ENCODE data around the gene SERP2.

SERP2 gene

DNA sequence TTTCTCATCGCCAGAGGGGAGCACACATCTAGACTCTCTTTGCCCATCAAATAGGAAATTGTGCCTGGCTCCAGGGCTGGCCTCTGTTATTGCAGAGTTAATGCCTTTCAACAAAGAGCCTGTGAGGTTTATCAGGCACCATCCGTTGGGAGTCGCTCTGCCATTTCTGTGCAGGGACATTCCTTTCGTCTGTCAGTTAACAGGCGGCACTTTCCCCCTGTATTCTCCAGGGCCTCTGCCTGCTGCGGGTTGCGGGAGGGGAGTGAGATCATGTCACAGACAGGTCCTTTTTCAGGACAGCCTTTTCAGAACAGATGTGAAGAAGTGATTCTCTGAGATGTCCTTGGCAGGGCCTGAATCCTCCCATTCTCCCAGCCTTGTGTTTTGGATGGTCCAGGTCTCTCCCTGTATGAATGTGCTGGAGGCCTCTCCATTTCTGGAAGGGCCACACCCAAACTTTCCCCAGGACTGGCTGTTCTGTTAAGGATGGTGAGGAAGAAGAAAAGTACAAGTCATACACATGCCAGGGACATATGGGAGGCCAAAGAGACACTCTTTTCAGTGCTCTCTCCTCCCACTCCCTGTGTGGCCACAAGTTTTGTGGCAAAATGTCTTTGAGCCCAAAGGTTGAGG is 14.9 kb downstream of the SERP2 start:
- no peak for DNase-seq (ENCODE audit: low read depth in 2 of 2)

DNA sequence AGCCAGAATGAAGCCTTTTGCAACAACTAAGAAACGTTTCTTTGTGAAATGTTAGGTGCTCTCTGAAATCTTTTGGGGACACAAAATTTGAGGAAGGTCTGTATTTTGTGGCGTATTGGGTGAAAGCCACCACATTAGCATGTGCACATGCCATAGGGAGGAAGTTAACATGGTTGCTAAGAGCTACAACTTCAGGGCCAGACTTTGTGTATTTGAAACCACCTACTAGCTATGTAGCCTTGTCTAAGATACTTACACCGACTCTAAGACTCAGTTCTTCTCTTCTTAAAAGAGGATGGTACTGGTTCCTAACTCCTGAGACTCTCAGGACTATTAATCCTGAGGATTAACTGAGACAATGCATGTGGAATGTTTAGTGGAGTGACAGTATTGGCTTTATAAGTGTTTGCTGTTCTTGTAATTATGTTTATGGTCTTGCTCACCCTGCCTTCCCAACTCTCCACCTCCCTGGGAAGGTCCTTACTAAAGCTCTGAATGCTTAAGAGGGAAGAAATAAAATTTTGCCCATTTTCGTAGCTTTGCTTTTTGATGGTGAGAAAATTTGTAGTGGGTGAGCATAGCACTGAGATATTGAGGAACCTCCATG is 15.5 kb downstream of the SERP2 start:
- no peak for DNase-seq (ENCODE audit: low read depth in 2 of 2)

DNA sequence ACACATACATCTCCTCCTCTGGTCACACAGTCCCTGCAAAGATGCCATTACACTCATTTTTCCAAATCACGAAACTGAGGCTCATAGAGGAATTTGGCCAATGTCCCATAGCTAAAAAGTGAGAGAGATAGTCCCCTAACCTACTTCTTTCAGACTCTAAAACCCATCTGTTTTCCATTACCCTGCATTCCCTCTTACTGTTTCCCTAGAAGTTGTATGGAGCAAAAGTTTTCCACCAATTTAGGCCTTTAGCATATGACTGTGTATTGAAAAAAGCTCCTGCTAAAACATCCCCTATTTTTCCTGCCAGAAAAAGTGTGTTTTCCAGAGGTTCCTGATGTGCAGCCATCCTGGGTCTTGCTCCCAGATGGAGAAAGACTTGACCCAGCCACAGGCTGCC is 16.3 kb downstream of the SERP2 start:
- DNase-seq (ENCODE audit: low read depth in 2 of 2), result no peak

DNA sequence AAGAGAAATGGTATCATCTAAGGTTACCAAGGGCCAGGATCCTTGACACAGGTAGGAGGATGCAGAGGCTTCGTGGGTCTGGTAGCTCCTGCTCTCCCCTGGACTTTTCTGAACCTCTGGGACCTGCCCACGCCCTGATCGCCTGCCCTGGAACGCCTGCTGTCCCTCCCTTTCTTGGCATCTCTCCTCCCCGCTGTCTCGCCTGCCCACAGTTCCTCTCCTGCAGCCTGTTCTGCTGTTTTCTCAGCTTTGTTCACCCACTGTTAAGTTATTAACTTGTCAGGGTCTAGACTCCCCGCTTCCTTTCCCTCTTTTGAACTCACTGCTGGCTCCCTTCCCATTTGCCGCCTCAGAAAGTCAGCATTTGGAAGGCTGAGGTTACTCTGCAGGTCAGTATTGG is 19.8 kb downstream of the SERP2 start:
- no peak for DNase-seq (ENCODE audit: low read depth in 2 of 2)

DNA sequence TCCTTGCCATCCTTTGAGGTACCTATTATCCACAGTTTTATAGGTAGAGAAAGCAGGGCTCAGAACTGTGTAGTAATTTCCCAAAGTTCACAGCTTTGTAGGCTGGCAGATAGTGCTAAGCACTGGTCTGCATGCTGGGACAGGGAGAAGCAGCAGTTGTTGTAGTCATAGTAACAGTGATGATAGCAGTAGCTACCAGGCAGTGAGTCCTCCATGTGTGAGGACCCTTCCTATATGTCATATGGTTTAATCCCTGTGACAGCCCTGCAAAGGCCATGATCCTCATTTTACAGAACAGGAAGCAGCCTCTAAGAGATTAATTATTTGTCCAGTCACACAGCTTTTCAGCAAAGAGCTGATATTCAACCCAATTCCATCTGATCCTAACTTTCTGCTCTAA is 21.0 kb downstream of the SERP2 start:
- DNase-seq (ENCODE audit: low read depth in 2 of 2), result no peak

DNA sequence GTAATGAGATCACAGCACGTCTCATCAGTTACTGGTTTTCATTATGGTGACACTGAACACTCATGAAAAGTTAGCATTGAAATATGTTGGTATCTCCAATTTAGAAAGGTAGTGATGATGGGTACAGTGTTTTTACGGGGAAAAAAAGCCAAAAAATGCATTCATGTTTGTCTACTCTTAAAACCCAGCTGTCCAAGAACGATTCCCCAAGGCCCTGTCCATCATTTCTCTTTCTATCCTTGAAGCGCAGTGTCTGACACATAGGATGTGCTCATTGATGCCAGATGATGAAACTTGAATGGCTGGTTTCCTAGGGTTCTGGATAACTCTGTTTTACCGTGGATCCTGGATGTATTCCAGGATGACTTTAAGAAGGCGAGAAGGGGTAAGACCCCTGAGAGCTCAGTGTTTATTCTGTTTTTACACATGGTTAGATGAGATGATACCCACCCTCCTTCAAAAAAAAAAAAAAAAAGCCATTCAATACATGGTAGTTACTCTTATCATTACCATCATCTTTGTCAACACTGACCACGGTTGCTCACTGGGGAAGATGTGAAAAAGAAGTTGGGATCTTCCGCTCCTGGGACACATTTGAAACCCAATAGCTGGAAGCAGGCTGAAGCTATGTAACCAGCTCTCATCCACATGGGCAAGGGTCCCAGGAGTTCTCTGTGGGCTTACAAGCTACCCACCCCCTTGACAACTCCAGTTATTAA is 22.5 kb downstream of the SERP2 start:
- DNase-seq (ENCODE audit: low read depth in 2 of 2), result no peak

DNA sequence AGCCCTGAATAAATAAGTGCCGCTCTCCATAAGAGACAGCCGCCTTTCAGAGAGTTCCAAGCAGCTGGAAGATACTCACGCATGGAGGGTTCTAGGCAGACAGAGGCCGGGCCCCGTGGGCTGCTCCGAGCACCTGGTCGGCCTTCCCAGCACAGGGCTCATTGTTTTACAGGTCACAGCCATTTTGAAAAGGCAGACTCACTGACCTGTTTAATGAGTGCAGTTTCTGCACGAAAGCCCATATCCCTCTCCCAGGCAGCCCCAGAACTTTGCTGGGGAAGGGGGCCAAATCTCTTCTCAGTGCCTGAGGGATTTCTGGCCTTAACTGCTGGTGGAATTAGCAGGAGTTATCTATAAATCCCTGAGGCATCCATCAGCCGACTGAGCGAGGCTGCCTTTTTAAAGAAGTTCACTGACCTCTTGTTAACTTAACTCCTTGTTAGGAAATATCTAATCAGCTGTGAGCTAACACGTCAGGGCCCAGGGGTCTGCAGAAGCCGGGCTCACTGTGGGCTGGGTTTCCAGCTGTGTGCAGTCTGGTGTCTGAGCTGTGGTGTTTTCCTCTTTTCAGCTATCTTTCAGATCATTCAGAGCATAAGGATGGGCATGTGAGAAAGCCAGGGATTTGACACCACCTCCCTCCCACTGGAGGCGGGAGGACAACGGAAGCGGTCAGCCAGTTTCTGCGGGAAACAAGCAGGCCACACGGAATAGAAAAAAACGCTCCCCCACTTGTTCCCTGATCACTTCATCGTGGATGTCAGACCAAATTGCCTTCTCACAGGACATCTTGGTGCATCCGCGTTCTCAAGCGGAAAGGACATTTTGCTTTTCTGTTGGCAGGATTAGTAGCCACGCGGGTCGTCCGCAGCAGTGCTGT is 23.3 kb downstream of the SERP2 start:
- no peak for DNase-seq (ENCODE audit: low read depth in 2 of 2)

DNA sequence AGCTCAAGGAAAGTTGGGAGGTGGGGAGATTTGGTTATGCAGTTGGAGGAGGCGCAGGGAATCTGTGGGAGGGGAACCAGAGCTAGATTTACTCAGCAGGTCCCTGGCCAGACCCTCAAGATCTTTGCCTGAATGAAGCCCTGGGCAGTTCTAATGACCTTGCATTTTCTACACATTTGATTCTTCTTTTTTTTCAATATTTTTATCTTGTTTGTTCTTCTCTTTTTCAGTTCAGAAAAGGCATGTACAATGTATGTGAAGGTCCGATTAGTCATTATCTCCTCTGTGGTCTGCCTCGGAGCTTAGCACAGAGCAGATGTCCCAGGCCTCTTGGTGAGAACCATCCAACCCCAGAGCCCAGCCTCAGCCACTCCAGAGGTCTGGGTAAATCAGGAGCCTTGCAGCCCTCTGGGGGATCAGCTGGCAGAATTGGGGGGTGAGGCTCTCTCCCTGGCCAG is 24.2 kb downstream of the SERP2 start:
- DNase-seq (ENCODE audit: low read depth in 2 of 2), result no peak

DNA sequence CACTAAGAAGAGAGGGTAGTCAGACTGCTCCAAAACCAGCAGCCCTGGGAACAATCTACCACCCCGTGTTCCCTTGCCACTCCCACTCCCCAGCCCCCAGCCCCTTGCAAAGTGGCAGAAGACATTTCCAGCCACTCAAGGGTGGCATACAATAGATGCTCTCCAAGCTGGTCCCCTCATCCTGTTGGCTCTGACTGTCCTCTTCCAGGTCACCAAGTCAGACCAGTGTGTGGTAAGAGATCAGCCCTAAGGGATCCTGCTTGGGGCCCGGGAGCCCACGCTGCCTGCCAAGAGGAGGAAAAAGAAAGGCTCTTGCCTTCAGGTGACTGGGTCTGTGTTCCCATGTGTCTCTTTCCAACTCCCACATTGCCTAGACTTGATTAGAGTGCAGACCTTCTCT is 25.0 kb downstream of the SERP2 start:
- no peak for DNase-seq (ENCODE audit: low read depth in 2 of 2)

DNA sequence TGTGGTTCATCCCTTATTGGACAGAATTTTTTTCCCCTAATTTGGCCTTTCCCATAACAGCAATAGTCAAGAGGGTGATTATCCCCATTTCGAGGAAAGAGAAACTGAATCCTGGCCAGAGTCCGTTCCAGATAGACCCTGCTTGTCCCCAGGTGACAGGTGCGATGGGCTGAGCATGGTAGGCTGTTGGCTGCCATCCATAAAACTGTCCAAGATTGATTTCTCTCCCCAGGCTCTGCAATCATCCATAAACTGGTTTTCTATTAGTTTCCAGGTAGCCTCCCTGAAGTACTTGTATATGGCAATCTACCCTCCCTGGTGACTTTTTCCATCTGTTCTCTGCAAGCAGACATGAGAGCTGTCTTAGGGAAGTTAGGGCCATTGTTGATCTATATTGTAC is 25.4 kb downstream of the SERP2 start:
- DNase-seq (ENCODE audit: low read depth in 2 of 2), result no peak

DNA sequence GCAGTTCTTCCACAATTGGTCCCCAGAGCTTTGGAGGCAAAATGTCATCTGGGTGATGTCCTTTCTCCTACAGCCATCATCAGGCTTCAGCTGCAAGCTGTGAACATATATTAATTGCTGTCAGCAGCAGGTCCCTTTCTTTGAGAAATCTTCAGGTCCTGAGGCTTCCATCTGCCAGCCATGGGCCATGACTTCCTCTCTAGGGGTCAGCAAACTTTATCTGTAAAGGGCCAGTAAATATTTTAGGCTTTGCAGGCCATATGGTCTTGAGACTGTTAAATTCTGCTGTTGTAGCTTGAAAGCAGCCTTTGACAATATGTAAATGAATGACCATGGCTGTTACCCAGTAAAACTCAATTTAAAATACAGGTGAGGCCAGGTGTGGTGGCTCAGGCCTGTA is 27.1 kb downstream of the SERP2 start:
- no peak for DNase-seq (ENCODE audit: low read depth in 2 of 2)

DNA sequence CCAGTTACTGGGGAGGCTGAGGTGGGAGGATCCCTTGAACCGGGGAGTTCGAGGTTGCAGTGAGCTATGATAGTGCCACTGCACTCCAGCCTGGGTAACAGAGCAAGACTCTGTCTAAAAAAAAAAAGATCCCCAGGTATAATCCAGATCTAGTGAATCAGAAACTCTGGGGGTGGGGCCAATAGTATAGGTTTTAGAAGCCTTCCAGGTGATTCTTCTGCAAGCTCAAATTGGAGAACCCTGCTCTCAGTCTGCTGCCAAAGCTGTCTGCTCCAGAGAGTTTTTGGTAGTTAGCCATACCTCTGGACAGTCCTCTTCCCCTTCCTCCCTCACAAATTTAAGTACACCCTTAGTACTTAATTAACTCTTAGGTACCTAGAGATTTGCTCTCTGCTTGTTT is 28.0 kb downstream of the SERP2 start:
- DNase-seq (ENCODE audit: low read depth in 2 of 2), result no peak

DNA sequence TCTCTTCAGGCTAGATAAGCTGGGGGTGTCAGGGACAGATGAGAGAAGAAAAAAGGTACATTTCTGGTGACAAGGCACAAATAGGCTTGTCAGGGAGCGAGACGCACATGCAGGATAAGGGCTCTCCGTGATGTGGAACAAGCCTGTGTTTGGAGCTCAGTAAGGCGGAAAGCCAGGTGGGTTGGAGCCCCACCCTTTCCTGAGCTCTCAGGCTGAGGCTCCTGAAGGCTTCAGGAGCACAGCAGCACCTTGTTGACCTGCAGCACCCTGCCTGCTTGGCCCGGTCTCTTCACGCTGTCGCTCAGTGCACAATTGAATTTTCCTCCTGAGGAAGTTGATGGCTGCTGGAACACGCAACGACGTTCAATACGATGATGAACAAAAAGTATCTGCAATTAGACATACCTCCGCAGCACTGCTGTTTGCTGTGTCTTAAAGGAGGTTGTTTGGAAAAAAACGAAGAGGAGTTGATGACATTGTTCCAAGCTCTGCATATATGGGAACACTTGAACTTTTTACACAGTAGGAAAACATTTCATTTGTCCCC is 29.3 kb downstream of the SERP2 start:
- no peak for DNase-seq (ENCODE audit: low read depth in 2 of 2)

DNA sequence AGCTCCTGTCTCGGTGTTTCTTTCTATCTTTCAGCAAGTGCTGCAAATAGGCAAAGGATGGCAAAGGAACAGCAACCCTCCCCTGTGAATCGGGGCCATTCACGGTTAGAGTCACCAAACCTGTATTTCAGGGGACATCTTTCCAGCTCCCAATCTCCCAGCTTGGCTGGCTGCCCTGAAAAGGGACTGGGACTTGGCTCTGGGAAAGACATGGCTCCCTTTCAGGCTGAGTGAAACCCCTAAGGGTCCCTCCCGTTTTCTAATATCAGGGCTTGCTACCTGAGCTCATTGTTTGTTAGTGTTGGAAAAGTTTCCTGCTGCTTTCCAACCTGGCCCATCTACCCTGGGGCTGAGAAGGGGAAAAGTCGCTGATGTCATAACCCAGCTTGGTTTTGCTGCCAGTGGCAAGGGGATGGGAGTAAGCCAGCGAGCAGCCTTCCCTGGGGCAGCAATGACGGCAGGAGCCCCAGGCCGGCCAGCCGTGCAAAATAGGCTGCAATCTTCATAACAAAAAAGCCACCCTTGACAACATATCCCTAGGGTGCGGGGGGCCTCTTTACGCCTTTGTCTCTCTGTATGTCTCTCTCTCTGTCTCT is 29.9 kb downstream of the SERP2 start:
- DNase-seq (ENCODE audit: low read depth in 2 of 2), result no peak

DNA sequence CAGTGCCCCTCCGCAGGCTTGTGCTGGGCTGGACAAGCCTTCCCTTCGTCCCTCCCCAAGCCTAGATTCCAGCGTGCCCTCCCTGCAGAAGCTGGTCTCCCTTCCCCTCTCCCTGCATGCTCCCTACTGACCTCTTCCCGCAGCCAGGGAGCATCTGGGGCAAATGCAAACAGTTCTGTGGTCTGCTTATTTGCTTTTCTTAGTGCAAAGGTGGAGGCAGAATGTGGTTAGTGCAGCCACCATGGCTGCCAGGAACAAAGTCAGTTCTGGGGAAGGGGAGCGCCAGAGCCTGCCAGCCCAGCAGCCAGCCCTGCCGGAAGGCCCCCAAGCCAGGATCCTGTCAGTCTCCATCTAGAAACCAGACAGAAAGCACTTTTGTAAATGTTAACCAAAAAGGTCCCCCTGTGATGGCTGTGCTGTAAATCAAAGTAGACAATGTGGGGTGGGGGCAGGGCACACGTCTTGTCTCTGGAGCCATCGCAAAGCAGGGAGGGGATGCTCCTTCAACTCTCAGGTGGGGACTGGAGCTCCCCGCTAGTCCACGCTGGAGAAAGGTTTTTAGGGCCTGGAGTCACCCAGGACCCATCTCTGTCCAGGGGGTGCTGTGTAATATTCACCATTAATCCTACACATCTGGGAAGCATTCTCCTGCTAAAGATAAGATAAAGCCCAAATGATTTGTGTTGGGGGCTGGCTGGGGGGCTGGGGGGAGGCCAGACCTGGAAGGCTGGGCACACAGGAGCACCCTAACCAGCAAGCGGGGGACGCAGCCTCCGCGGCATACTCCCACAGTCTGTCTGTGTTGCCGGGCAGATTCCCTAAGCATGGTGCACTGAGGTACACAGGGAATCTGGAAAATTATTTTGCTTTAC is 30.9 kb downstream of the SERP2 start:
- DNase-seq (ENCODE audit: low read depth in 2 of 2), result no peak

DNA sequence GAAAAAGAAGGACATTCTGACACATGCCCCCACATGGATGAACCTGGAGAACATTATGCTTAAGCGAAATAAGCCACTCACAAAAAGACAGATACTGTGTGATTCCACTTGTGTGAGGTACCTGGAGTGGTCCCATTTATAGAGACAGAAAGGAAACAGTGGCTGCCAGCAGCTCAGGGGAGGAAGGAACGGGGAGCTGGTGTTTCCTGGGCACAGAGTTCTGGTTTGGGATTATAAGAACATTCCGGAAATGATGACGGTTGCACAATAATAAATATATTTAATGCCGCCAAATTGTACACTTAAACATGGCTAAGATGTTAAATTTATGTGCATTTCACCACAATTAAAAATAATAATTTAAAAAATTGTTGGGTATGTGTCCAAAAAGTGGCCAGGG is 33.0 kb downstream of the SERP2 start:
- no peak for DNase-seq (ENCODE audit: low read depth in 2 of 2)

DNA sequence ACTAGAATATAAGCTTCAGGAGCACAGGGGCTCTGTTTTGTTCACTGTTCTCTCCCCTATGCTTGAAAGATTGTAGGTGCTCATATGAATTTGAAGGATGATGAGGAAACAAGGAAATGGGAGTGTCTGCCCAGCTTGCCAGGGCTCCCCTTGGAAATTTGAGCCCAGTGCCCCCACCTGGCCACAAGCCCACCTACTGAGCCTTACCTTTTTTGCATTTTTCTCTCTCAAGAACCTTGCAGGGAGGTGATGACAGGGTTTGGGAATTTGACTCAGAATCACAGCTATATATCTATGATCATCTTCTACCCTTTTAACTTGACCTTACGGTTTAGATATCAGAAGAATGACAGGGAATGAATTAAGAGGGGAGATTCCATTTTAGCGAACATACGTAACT is 33.8 kb downstream of the SERP2 start:
- DNase-seq (ENCODE audit: low read depth in 2 of 2), result no peak

DNA sequence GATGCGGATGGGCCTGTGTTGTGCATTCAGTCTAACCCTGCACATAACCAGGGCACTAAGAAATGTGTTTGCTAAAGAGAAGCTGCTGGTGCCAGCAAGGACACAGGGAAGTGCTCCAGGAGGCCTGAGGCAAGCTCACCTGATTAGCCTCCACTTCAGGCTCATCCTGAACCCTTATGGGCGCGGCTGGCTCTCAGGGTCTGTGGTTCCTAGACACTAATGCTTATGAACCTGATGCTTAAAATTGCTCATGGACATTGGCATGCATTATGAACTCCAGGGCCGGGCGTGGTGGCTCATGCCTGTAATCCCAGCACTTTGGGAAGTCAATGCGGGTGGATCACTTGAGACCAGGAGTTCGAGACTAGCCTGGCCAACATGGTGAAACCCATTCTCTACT is 34.3 kb downstream of the SERP2 start:
- no peak for DNase-seq (ENCODE audit: low read depth in 2 of 2)

DNA sequence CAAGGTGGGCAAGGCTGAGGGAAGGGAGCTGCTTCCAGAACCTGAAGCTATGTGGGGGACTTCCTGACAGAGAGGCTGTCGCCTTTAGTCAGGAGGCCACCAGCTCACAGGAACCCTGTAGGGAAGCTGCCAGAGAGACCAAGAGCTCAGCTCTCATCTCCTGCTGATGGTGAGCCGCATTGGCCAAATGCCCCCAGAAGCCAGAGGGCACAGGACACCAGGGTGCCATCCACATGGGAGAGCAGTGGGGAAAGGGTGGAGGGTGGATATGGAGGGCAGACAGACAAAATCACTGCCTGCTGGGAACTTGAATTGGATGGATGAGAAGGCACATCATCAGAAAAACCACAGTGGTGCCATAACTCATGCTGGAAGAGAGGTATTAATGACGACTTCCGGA is 36.0 kb downstream of the SERP2 start:
- no peak for DNase-seq (ENCODE audit: low read depth in 2 of 2)

DNA sequence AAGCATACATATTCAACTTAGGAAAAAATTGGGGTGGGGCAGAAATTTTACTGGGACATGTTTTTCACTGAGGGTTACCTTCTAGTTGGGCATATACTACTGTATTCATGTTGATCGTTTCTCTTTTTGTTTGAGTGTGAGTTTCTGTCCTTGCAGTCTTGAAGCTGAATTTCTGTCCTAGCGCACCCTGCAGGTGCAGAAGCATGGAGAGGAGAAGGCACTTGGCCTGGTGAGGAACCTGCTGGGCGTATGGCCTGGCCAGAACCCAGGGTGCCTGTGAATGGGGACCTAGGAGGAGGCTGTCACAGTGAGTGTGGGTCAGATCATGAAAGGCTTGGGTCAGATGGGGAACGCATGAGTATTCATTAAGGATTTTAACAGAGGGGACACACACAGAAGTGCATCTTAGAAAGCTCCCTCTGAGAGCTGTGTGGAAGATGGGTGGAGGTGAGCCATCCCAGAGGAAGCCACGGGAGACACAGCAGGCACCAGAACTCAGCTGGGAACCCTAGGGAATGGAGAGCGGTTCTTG is 36.8 kb downstream of the SERP2 start:
- DNase-seq (ENCODE audit: low read depth in 2 of 2), result no peak
